ENCODE measurements around the gene CRB2.
A peak's percentile ranks its signal among the peaks of the same experiment; 100 is the strongest.
"Not testable (repeated sequence)": the region's sequence is repeated elsewhere in the genome, so short reads cannot be mapped to it uniquely, and the experiment has no call there.

Gene CRB2

GRCh38 chr9:123380852-123381705 is 25.1 kb downstream of the CRB2 start:
- DNase-seq (ENCODE audit: low spot score) = no peak

- no peak for DNase-seq (ENCODE audit: low spot score)
Measured at GRCh38 chr9:123382653-123383511, 26.9 kb downstream of the CRB2 start.

- DNase-seq (ENCODE audit: low spot score) = no peak
Measured at GRCh38 chr9:123383512-123384170, 27.6 kb downstream of the CRB2 start.

GRCh38 chr9:123387686-123388085 is 31.7 kb downstream of the CRB2 start:
- no peak for DNase-seq (ENCODE audit: low spot score)

- no peak for DNase-seq (ENCODE audit: low spot score)
Measured at GRCh38 chr9:123389070-123389469, 33.1 kb downstream of the CRB2 start.

- no peak for DNase-seq (ENCODE audit: low spot score)
Measured at GRCh38 chr9:123389698-123390097, 33.7 kb downstream of the CRB2 start.

- no peak for DNase-seq (ENCODE audit: low spot score)
Measured at GRCh38 chr9:123390337-123391135, 34.5 kb downstream of the CRB2 start.

- DNase-seq (ENCODE audit: low spot score) = no peak
Measured at GRCh38 chr9:123391233-123391632, 35.2 kb downstream of the CRB2 start.

- no peak for DNase-seq (ENCODE audit: low spot score)
Measured at GRCh38 chr9:123391946-123392345, 35.9 kb downstream of the CRB2 start.

- DNase-seq (ENCODE audit: low spot score) = no peak
Measured at GRCh38 chr9:123392802-123393201, 36.8 kb downstream of the CRB2 start.

GRCh38 chr9:123394291-123395235 is 38.6 kb downstream of the CRB2 start:
- no peak for DNase-seq (ENCODE audit: low spot score)

- no peak for DNase-seq (ENCODE audit: low spot score)
Measured at GRCh38 chr9:123395276-123395688, 39.3 kb downstream of the CRB2 start.

- no peak for DNase-seq (ENCODE audit: low spot score)
Measured at GRCh38 chr9:123395689-123396511, 39.9 kb downstream of the CRB2 start.

GRCh38 chr9:123397975-123398374 is 42.0 kb downstream of the CRB2 start:
- no peak for DNase-seq (ENCODE audit: low spot score)

- not testable (repeated sequence) for DNase-seq (ENCODE audit: low spot score)
Measured at GRCh38 chr9:123398938-123399337, 42.9 kb downstream of the CRB2 start.

GRCh38 chr9:123399803-123400378 is 43.9 kb downstream of the CRB2 start:
- peak; percentile 61 for DNase-seq (ENCODE audit: low spot score)

GRCh38 chr9:123400926-123401503 is 45.0 kb downstream of the CRB2 start:
- DNase-seq (ENCODE audit: low spot score) = peak; percentile 47

GRCh38 chr9:123401879-123402513 is 46.0 kb downstream of the CRB2 start:
- peak; percentile 86 for DNase-seq (ENCODE audit: low spot score)
